Measurements from ENCODE around the gene FGD2.

FGD2 gene, protein sequence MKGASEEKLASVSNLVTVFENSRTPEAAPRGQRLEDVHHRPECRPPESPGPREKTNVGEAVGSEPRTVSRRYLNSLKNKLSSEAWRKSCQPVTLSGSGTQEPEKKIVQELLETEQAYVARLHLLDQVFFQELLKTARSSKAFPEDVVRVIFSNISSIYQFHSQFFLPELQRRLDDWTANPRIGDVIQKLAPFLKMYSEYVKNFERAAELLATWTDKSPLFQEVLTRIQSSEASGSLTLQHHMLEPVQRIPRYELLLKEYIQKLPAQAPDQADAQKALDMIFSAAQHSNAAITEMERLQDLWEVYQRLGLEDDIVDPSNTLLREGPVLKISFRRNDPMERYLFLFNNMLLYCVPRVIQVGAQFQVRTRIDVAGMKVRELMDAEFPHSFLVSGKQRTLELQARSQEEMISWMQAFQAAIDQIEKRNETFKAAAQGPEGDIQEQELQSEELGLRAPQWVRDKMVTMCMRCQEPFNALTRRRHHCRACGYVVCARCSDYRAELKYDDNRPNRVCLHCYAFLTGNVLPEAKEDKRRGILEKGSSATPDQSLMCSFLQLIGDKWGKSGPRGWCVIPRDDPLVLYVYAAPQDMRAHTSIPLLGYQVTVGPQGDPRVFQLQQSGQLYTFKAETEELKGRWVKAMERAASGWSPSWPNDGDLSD

DNA sequence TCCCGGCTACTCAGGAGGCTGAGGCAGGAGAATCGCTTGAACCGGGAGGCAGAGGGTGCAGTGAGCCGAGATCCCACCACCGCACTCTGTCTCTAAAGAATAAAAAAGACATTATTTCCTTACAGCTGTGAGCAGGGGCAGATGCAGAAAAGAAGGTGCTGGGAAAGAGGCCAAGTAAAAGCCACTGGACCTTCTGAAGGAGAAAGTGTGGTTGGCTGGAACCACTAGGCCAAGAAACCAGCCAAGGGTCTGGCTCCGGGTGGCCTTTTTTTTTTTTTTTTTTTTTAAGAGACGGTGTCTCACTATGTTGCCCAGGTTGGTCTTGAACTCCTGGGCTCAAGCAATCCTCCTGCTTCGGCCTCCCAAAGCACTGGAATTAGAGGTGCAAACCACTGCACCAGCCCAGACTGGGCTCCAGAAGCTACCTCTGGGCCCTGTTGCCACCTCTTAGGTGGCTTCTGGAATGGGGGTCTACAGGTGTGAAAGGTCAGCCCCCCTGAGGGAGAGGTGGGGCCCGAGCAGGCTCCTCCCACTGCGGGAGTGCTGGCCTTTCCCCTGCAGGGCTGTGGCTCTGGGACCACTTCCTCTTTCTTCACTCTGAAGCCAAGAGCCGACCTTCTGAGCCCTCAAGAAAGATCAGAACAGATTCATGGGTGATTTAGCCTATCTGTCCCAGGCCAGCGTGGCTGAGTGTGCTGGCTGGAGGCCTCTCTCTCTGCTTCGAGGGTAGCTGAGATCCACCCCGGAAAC lies at the start of gene FGD2:
TSS of gene FGD2 (plus strand) at position 595 of the 750 bp plus-strand sequence. CDS start 163 bp downstream, outside the sequence.
- DNase-seq: peak; percentile 60 to 69

DNA sequence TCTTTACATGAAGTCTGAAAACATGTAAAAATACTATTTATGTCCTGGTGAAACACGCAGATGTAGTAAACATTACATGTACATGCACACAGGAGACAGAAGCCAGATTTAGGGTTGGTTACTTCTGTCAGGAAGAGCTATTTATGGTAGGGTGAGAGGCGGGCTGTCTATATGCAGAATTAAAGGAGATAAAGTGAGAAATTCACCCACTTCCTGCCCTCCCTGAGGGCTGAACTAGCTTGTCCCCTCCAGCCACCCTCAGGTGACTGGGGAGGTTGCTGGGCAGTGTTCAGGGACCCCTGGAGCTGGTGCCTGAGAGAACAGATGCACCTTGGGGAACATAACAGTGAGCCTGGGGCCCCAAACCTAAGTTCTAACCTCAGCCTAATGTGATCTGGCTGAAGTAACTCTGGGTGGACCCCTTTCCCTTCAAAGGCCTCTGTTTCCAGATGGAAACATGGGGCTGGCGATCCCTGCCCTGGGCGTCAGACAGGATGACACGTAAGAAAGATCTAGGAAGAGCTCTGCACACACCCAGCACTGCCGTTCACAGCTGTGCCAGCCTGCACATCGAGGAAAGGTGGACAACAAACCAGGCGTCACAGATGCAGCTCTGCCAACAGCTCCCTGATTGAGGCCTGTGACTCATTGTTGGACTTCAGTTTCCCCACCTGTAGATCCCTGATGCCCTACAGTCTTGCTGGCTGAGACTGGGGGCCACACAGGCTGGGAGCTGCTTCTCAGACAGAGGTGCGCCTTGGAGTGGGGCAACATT lies 49.6 kb upstream of the FGD2 start:
- DNase-seq: no peak

DNA sequence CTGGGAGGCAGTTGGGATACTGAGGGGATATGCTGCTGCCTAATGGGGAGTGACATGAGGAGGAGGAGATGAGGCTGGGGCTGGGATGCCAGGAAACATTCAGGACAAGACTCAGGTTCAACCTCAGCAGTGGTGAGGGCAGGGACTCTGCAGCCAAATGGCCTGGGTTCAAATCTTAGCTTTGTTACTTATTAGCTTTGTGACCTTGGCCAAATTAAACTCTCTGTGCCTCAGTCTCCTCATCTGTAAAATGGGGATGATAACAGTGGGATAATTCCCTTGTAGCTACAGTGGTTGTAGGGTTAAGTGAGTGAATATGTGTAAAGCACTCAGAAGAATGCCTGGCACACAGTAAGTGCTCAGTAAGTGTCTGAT lies 49.0 kb upstream of the FGD2 start:
- no peak for DNase-seq

DNA sequence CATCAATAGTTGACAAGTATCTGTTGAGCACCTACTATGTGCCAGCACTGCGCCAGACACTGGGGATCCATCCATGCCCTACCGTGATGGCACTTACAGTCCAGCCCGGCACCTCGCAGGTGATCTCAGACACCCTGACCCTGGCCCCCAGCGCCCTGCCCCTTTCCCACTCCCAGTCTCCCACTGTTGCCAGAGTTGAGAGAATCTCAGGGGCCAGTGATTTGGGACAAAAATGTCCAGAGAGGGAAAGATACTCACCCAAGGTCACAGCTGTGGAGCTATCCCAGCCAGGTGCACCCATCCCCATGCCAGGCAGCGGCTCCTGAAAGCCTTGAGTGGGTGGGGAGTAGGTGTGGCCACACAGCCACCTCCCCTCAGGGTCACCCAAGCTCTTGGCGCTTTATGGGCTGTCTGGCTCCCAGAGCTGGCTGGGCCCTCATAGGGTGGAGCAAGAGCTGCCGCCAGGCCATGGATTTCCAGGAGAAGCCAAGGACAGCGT lies 47.6 kb upstream of the FGD2 start:
- DNase-seq: no peak

DNA sequence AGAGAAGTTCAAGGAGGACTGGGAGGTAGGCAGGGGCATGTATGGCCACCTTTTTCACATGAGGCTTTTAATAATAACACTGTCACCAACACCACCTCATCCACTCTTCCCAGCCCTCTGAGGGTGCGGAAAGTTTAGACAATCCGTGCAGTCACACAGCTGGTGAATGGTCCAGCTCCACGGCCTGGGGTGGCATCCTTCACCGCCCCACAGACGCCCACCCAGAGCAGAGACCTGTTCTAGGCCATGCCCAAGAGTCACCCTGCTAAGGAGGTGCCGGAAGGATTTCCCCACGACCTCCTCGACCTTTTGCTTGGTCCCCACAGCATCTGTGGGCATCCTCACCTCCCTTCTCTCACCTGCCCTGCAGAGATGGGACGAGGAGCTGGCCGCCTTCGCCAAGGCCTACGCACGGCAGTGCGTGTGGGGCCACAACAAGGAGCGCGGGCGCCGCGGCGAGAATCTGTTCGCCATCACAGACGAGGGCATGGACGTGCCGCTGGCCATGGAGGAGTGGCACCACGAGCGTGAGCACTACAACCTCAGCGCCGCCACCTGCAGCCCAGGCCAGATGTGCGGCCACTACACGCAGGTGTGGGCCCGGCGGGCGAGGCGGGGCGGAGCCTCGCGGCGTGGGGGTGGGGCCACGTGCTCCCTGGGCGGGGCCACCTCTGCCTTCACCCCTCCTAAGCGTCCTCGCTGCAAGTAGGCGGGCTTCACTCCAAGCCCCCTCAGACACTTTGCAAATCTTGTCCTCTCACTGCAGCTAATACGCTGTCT lies 46.5 kb upstream of the FGD2 start:
- DNase-seq: no peak

DNA sequence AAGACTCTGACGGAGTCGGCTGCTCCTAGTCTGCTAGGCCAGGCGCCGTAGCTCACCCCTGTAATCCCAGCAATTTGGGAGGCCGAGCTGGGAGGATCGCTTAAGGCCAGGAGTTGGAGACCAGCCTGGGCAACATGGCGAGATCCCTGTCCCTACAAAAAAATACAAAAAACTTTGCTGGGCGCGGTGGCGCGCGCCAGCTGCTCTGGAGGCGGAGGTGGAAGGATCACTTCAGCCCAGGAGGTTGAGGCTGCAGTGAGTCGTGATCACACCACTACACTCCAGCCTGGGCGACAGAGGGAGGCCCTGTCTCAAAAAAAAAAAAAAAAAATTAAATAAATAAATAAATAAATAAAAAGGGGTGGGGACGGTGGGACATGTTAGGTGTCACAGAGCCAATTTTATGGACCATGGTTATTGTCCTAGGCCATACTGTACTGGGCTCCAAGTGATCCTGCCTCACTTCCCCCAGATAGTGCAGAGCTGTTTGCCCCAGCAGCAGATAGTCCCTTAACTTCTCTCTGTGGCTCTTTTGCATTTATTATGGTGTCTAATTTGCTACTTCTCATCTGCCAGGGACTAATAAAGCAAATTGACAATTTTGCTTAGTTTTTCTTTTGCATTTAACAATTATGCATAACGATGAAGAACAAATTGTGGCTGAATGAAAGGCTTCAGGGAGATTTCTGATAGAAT lies 45.8 kb upstream of the FGD2 start:
- DNase-seq: no peak

DNA sequence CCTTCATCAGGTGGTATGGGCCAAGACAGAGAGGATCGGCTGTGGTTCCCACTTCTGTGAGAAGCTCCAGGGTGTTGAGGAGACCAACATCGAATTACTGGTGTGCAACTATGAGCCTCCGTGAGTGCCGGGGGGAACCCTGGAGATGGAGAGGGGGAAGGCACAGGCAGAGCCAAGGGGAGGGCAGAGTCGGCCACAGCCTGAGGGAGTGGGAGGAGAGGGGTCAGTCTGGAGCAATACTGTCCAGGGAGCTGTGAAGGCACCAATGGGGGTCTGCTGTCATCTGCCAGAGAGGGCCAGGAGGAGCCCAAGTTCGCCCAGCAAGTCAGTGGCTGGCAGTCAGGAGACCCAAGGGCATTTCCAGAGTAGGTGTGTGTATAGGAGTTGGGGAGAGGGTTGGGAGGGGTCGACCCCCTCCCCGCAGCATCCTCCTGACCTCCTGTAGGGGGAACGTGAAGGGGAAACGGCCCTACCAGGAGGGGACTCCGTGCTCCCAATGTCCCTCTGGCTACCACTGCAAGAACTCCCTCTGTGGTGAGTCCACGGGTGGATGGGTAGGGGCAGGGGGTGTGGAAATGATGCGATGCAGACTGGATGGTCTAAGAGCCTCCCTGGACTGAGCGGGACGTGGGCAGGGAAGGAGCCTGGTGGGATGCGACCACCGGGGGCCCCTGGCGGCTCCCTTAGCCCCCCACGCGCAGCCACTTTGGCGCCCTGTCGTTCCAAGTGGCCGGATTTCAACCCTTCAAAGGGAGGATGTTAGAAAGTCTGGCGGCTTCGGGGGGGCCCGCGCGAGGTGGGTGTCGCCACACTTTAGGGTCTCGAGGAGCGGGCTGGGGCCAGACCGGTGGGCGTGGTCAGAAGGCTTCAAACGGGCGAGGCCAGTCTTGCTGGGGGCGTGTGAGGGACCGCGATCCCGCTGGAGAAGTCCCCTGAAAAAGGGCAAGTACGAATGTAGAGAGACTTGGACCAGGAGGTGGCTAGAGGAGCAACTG lies 43.7 kb upstream of the FGD2 start:
- no peak for DNase-seq

DNA sequence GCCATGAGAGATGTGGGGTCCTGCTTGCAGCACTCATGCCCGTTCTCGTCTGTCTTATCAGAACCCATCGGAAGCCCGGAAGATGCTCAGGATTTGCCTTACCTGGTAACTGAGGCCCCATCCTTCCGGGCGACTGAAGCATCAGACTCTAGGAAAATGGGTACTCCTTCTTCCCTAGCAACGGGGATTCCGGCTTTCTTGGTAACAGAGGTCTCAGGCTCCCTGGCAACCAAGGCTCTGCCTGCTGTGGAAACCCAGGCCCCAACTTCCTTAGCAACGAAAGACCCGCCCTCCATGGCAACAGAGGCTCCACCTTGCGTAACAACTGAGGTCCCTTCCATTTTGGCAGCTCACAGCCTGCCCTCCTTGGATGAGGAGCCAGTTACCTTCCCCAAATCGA lies 42.6 kb upstream of the FGD2 start:
- peak; percentile 99 for DNase-seq

DNA sequence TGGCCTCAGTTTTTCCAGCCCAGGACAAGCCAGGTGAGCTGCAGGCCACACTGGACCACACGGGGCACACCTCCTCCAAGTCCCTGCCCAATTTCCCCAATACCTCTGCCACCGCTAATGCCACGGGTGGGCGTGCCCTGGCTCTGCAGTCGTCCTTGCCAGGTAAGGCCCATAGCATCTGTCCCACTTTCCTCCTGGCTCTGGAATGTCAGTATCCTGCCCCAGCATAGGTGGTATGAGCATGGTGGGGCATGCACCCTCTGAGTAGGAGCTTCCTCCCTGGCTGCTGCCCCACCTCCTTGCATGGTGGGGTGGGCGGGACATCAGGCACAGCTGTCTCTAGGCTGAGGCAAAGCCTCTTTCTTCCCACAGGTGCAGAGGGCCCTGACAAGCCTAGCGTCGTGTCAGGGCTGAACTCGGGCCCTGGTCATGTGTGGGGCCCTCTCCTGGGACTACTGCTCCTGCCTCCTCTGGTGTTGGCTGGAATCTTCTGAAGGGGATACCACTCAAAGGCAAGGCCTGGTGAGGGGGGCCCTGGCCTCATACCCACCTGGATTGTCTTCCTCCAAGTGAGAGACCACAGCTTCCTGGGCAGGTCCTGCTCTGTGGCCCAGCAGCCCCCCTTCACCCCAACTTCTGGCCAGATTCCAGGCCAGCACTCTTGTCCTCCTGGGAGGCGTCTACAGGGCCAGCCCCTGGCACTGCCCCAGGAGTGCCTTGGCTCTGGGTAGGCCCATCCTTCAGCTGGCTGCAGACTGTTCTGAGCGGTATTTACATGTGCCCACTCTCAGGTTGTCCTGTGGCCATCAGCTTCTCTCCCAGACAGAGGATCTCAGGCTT lies 41.8 kb upstream of the FGD2 start:
- no peak for DNase-seq

DNA sequence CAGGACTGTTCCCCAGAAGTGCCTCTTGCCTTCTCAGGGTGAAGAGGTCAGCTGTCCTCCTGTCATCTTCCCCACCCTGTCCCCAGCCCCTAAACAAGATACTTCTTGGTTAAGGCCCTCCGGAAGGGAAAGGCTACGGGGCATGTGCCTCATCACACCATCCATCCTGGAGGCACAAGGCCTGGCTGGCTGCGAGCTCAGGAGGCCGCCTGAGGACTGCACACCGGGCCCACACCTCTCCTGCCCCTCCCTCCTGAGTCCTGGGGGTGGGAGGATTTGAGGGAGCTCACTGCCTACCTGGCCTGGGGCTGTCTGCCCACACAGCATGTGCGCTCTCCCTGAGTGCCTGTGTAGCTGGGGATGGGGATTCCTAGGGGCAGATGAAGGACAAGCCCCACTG lies 41.1 kb upstream of the FGD2 start:
- no peak for DNase-seq

DNA sequence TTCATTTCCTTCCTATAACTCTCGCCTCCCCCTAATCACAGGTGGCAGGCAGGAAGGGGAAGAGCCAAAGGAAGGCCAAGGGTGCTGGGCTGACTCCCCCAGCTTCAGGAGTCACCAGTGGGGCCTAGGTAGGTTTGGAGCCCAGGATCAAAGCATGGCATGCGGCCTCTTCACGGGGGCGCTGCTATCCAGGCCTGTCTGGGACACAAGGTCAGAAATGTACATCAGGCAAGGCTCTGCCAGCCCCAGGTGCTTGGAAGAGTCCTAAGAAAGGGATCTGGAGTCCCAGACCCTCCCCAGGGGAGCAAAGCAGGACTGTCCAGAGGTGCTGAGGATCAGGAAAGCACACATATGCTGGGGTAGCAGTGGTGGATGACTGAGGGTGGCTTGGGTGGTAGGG lies 40.5 kb upstream of the FGD2 start:
- DNase-seq: no peak

DNA sequence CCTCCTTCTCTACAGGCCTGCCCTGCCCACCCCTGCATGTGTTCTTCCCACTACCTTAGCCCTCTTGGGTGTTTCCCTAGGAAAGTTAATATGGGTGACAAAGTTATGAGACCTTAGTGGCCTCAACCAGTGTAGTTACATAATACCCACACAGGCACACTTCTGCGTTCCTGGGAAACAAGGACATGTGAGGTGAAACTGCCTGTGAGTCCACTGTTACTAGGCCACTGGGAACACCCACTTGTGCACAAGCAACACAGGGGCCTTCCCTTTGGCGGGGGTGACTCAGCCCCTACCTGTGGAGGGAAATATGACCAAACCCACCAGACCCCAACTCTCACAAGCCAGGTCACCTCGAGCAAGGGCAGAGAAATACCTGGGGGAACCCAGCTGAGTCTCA lies 38.2 kb upstream of the FGD2 start:
- no peak for DNase-seq

DNA sequence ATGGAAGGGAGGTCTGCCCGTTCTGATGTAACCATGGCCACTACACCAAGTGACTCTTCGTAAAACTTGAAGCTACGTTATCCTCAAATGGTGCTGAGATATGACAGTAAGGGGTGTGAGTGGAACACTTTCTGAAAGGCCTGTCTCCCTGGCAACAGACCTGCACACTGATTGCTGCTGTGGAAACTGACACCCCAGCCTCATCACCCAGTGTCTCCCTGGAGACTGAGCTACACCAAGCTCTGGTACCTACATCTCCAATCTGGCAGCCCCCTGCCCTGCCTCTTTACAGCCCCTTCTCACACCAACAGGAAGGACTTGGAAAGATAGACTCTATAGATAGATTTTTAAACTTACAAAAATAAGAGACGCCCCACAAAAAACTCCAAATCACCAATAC lies 37.7 kb upstream of the FGD2 start:
- DNase-seq: no peak

DNA sequence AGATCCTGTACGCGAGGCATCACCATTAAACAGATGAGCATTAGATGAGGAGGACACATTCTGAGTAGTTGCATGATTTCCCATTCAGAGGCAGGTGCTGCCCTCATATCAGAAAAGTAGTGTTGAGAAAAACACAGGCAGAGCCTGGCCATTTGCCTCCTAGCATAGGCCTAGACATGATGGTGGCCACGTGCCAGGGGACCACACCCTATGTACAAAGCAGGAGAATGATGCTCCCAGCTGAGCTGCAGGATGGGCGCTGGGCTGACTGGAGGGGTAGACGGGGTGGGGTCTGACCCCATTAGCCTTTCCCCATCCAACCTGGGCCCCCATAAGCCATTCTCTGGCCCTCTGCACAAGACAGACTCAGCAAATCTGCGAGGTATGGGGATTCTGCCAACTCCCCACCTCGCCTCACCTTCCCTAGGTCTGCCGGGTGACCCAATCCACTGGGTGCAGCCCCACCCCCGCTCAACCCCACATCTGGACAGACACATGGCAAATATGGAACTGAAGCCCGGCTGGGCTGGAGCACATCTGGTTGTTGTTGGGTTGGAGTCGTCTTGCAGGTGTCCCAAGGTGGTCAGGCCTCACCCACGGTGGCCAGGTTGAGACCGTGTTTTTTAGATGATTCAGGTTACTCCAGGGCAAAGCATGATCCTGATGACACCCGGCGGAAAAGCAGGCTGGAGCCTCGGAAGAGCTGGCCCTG lies 37.0 kb upstream of the FGD2 start:
- DNase-seq: no peak

DNA sequence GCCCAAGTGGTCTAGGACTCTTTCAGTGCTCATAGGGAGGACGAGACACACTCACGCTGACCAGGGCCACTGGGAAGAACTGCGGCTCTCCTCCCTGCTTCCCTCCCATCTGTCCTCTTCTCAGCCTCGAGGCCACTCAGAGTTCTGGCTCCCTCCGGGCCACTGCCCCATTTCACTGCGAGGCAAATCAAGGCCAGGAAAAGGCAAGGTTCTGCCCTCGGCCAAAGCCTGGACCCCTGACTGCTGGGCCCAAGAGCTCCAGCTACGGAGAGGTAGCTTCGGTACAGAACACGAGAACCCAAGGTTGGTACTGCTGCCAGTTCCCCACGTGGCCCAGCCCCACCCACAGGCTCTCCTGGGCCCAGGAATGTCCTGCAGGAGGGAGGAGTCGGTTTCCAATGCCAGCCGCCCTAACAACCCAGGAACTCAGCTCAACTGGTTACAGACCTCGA lies 36.2 kb upstream of the FGD2 start:
- DNase-seq: no peak

DNA sequence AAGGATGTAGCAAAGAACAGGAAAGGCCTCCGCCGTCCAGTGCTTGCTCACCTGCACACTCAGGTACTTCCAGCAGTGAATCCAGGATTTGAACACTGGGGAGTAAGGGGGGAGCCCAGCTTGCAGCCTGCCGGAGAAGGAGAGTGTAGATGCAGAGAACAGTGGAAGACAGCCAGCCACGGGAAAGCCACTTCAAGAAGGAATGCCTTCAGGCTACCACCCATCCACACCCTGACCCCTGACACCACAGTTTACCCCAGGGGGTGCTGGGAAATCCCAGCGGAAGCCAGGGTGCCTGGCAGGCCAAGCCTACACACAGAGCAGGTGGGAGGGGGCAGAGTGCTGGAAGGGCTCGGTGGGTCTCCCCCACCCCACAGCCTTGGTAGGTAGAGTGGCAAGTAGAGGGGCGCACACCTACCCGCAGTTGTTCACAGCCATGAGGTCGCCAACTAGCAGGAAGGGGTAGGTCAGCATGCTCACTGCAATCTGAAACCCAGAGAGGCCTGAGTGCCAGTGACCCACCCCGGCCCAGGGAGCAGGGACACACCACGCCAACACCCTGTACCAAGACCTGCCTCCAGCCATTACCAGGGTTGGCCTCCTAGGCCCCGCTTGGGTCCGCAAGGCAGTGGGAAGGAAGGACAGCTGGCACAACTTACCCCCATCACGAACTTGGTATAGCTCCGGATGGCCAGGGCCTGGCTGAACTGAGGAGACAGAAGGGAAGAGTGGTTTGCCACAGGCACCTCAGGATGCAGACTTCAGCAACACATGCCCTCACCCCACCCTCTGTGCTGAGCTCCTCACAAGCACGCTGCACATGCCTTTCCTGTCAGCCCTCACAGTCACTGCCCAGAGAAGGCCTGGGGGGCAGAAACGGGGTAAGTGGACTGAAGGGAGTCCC lies 35.2 kb upstream of the FGD2 start:
- no peak for DNase-seq
